ENCODE measurements around the gene CDC73. TPM values are rescaled to one million over a fixed set of nuclear protein-coding genes. Genes with fewer than 3 reads are reported as not detected.
A peak's percentile ranks its signal among the peaks of the same experiment; 100 is the strongest.

CDC73 gene
- total and polyA plus RNA-seq, 9 of the 15 experiments (the other 6 are each of a cell fraction or from before 2014, with no cell fraction given), result 19.0 to 61.7 (median 30.1) TPM

GRCh38 chr1:193121616-193122593, at the start of gene CDC73 (continued):
- 0 out of 2 replicates have a peak, but pooled peaks have one; percentile 77 for TF ChIP-seq ZNF444 (CRISPR knock-in tag; IDR thresholded peaks at IDR 0.05)
- peak; percentile 69; the same call in 1 of the 2 replicates for TF ChIP-seq ELF4 (CRISPR knock-in tag; IDR thresholded peaks at IDR 0.05)
- peak; percentile 100 for TF ChIP-seq HNRNPL (IDR thresholded peaks at IDR 0.05; ENCODE audit: low read depth, low read length)
- TF ChIP-seq ZNF584 (CRISPR knock-in tag; IDR thresholded peaks at IDR 0.05; ENCODE audit: low read depth), result no peak; the same call in 1 of the 2 replicates
- TF ChIP-seq SAP30 (IDR thresholded peaks at IDR 0.05; ENCODE audit: borderline replicate concordance, insufficient read depth, low read depth, low read length, poor library complexity, severe bottlenecking), result no peak
- TF ChIP-seq NR2C2 (CRISPR knock-in tag; IDR thresholded peaks at IDR 0.05), result peak; percentile 80
- peak; percentile 80 for TF ChIP-seq NR2C2 (tag; IDR thresholded peaks at IDR 0.05)
- TF ChIP-seq NR0B1 (IDR thresholded peaks at IDR 0.05; ENCODE audit: partially characterized antibody), result no peak
- TF ChIP-seq NR2F6 (CRISPR knock-in tag; IDR thresholded peaks at IDR 0.05), result 0 out of 2 replicates have a peak, but pooled peaks have one; percentile 17
- TF ChIP-seq, protein P1, sequence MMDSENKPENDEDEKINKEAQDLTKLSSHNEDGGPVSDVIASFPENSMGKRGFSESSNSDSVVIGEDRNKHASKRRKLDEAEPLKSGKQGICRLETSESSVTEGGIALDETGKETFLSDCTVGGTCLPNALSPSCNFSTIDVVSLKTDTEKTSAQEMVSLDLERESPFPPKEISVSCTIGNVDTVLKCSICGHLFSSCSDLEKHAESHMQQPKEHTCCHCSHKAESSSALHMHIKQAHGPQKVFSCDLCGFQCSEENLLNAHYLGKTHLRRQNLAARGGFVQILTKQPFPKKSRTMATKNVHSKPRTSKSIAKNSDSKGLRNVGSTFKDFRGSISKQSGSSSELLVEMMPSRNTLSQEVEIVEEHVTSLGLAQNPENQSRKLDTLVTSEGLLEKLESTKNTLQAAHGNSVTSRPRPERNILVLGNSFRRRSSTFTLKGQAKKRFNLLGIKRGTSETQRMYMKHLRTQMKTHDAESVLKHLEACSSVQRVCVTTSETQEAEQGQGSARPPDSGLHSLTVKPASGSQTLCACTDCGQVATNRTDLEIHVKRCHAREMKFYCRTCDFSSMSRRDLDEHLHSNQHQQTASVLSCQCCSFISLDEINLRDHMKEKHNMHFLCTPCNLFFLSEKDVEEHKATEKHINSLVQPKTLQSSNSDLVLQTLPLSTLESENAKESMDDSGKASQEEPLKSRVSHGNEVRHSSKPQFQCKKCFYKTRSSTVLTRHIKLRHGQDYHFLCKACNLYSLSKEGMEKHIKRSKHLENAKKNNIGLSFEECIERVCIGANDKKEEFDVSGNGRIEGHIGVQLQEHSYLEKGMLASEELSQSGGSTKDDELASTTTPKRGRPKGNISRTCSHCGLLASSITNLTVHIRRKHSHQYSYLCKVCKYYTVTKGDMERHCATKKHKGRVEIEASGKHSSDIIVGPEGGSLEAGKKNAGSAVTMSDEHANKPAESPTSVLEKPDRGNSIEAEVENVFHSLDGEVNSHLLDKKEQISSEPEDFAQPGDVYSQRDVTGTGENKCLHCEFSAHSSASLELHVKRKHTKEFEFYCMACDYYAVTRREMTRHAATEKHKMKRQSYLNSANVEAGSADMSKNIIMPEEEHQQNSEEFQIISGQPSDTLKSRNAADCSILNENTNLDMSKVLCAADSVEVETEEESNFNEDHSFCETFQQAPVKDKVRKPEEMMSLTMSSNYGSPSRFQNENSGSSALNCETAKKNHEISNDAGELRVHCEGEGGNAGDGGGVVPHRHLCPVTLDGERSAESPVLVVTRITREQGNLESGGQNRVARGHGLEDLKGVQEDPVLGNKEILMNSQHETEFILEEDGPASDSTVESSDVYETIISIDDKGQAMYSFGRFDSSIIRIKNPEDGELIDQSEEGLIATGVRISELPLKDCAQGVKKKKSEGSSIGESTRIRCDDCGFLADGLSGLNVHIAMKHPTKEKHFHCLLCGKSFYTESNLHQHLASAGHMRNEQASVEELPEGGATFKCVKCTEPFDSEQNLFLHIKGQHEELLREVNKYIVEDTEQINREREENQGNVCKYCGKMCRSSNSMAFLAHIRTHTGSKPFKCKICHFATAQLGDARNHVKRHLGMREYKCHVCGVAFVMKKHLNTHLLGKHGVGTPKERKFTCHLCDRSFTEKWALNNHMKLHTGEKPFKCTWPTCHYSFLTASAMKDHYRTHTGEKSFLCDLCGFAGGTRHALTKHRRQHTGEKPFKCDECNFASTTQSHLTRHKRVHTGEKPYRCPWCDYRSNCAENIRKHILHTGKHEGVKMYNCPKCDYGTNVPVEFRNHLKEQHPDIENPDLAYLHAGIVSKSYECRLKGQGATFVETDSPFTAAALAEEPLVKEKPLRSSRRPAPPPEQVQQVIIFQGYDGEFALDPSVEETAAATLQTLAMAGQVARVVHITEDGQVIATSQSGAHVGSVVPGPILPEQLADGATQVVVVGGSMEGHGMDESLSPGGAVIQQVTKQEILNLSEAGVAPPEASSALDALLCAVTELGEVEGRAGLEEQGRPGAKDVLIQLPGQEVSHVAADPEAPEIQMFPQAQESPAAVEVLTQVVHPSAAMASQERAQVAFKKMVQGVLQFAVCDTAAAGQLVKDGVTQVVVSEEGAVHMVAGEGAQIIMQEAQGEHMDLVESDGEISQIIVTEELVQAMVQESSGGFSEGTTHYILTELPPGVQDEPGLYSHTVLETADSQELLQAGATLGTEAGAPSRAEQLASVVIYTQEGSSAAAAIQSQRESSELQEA (IDR thresholded peaks at IDR 0.05; ENCODE audit: low read depth), result 0 out of 2 replicates have a peak, but pooled peaks have one; percentile 30
- TF ChIP-seq MTA2 (IDR thresholded peaks at IDR 0.05; ENCODE audit: low read depth), result peak; percentile 21
- peak; percentile 64 for TF ChIP-seq PML (IDR thresholded peaks at IDR 0.05; ENCODE audit: low read length)
- TF ChIP-seq HDAC1 (IDR thresholded peaks at IDR 0.05), result peak in 1 of 2 experiments; percentile 76; a peak in 2 of 4 replicates
- TF ChIP-seq PHB2 (IDR thresholded peaks at IDR 0.05; ENCODE audit: low read depth), result no peak
- TF ChIP-seq ELF1 (tag; IDR thresholded peaks at IDR 0.05), result peak; percentile 62; the same call in 1 of the 2 replicates
- TF ChIP-seq KLF6 (CRISPR knock-in tag; IDR thresholded peaks at IDR 0.05; ENCODE audit: borderline replicate concordance), result peak; percentile 39; the same call in 1 of the 2 replicates
